Measurements from ENCODE around the gene SMARCD3.

The SMARCD3 gene

GRCh38 chr7:151272877-151273276 is 24.4 kb upstream of the SMARCD3 start:
- no peak for DNase-seq (ENCODE audit: low read depth in 2 of 2)

GRCh38 chr7:151272405-151272804 is 23.9 kb upstream of the SMARCD3 start:
- DNase-seq (ENCODE audit: low read depth in 2 of 2) = no peak

- DNase-seq (ENCODE audit: low read depth in 2 of 2) = no peak
Observed at GRCh38 chr7:151271699-151272355, 23.3 kb upstream of the SMARCD3 start.

- no peak for DNase-seq (ENCODE audit: low read depth in 2 of 2)
Observed at GRCh38 chr7:151269511-151269910, 21.0 kb upstream of the SMARCD3 start.

GRCh38 chr7:151265351-151265931 is 16.9 kb upstream of the SMARCD3 start:
- DNase-seq (ENCODE audit: low read depth in 2 of 2) = no peak

GRCh38 chr7:151264615-151265014 is 16.1 kb upstream of the SMARCD3 start:
- no peak for DNase-seq (ENCODE audit: low read depth in 2 of 2)

- DNase-seq (ENCODE audit: low read depth in 2 of 2) = no peak
Observed at GRCh38 chr7:151261529-151261928, 13.0 kb upstream of the SMARCD3 start.

GRCh38 chr7:151260883-151261282 is 12.4 kb upstream of the SMARCD3 start:
- no peak for DNase-seq (ENCODE audit: low read depth in 2 of 2)

GRCh38 chr7:151260471-151260870 is 12.0 kb upstream of the SMARCD3 start:
- DNase-seq (ENCODE audit: low read depth in 2 of 2) = no peak

GRCh38 chr7:151257990-151258389 is 9.5 kb upstream of the SMARCD3 start:
- no peak for DNase-seq (ENCODE audit: low read depth in 2 of 2)

GRCh38 chr7:151256410-151257045 is 8.0 kb upstream of the SMARCD3 start:
- DNase-seq (ENCODE audit: low read depth in 2 of 2) = no peak

- DNase-seq (ENCODE audit: low read depth in 2 of 2) = no peak
Observed at GRCh38 chr7:151255390-151255789, 6.9 kb upstream of the SMARCD3 start.

- DNase-seq (ENCODE audit: low read depth in 2 of 2) = no peak
Observed at GRCh38 chr7:151254851-151255250, 6.4 kb upstream of the SMARCD3 start.

GRCh38 chr7:151254316-151254715 is 5.8 kb upstream of the SMARCD3 start:
- DNase-seq (ENCODE audit: low read depth in 2 of 2) = no peak

GRCh38 chr7:151252961-151253711 is 4.6 kb upstream of the SMARCD3 start:
- DNase-seq (ENCODE audit: low read depth in 2 of 2) = no peak

- DNase-seq (ENCODE audit: low read depth in 2 of 2) = no peak
Observed at GRCh38 chr7:151252561-151252835, 4.0 kb upstream of the SMARCD3 start.

- DNase-seq (ENCODE audit: low read depth in 2 of 2) = no peak
Observed at GRCh38 chr7:151251689-151252560, 3.4 kb upstream of the SMARCD3 start.

- no peak for DNase-seq (ENCODE audit: low read depth in 2 of 2)
Observed at GRCh38 chr7:151251328-151251688, 2.8 kb upstream of the SMARCD3 start.

GRCh38 chr7:151250181-151251132 is 2.0 kb upstream of the SMARCD3 start:
- no peak for DNase-seq (ENCODE audit: low read depth in 2 of 2)

GRCh38 chr7:151249732-151250072 is 1.2 kb upstream of the SMARCD3 start:
- DNase-seq (ENCODE audit: low read depth in 2 of 2) = no peak

All from stimulated activated CD8-positive, alpha-beta memory T cell treated with anti-CD3 and anti-CD28 coated beads, Interleukin-15, amount 100 ng/mL, for 4 hours (primary cell).